ENCODE measurements around the gene CYP4V2. TPM values are rescaled to one million over a fixed set of nuclear protein-coding genes. Genes with fewer than 3 reads are reported as not detected.

Gene CYP4V2
- total RNA-seq, 1 donor from 2014 or later, result 9.0 TPM

DNA sequence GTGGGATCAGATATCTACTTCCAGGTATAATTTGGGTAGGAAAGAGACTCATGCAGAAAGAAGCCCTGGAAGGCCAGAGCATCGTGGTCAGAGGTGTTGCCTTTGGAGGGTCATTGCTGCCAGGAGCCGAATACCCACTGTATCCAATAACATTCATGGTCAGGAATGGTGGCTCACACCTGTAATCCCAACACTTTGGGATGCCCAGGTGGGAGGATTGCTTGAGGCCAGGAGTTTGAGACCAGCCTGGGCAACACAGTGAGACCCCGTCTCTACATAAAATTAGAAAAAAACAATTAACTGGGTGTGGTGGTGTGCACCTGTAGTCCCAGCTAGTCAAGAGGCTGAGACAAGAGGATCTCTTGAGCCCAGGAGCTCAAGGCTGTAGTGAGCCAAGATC lies 63.8 kb downstream of the CYP4V2 start:
- TF ChIP-seq CTCF (conservative IDR thresholded peaks at IDR 0.05), result no peak
- peaks cover under 1% of the 10 kb centered on the region for H3K4me1 Mint-ChIP-seq (ENCODE audit: unreplicated experiment)
- H3K27ac Mint-ChIP-seq, result no peak overlapping the region
- no peaks in the 10 kb centered on the region for H3K9me3 Mint-ChIP-seq
- DNase-seq (ENCODE audit: extremely low spot score, unreplicated experiment), result no peak
- no peak overlapping the region for H3K4me3 Mint-ChIP-seq
- peaks cover 11% of the 10 kb centered on the region for H3K27me3 Mint-ChIP-seq
- no peaks in the 10 kb centered on the region for H3K36me3 Mint-ChIP-seq

GRCh38 chr4:186258216-186258811 lies 66.9 kb downstream of the CYP4V2 start:
- H3K27ac Mint-ChIP-seq, result no peak overlapping the region
- H3K4me1 Mint-ChIP-seq (ENCODE audit: unreplicated experiment), result peaks cover 7% of the 10 kb centered on the region
- H3K9me3 Mint-ChIP-seq, result no peaks in the 10 kb centered on the region
- H3K27me3 Mint-ChIP-seq, result peaks cover 5% of the 10 kb centered on the region
- no peaks in the 10 kb centered on the region for H3K36me3 Mint-ChIP-seq
- no peak for DNase-seq (ENCODE audit: extremely low spot score, unreplicated experiment)
- TF ChIP-seq CTCF (conservative IDR thresholded peaks at IDR 0.05), result no peak
- H3K4me3 Mint-ChIP-seq, result no peak overlapping the region

DNA sequence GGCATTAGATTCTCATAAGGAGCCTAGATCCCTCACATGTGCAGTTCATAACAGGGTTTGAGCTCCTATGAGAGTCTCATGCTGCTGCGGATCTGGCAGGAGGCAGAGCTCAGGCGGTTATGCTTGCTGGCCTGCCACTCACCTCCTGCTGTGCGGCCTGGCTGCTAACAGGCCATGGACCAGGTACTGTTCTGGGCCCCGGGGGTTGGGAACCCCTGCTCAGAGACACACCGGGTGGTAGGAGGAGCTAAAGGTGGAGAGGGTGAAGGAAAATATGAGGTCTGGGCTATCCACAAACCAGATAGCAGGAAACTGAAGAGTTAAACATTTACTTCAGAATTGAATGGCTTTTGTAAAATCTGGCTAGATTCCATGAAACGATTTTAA lies 68.7 kb downstream of the CYP4V2 start:
- Mint-ChIP-seq H3K36me3 (no peaks in the 10 kb centered on the region), H3K4me3 (no peak overlapping the region), H3K27ac (peak overlapping the region; percentile 41), H3K27me3 (no peaks in the 10 kb centered on the region), H3K4me1 (ENCODE audit: unreplicated experiment) (peaks cover 7% of the 10 kb centered on the region), H3K9me3 (no peaks in the 10 kb centered on the region)
- no peak for TF ChIP-seq CTCF (conservative IDR thresholded peaks at IDR 0.05)
- no peak for DNase-seq (ENCODE audit: extremely low spot score, unreplicated experiment)

Other genes with a start within 250 kb of the CYP4V2 start
- 8.8 and 22.6 TPM in 2 replicates for gene TLR3, start 122.4 kb upstream of the CYP4V2 start, total RNA-seq (ENCODE audit: low replicate concordance)
- gene FAM149A, start 86.9 kb upstream of the CYP4V2 start, total RNA-seq (ENCODE audit: low replicate concordance), result 9.3 and 9.9 TPM in 2 replicates
- 0.24 and 0.67 TPM in 2 replicates for gene KLKB1, start 35.9 kb downstream of the CYP4V2 start, total RNA-seq (ENCODE audit: low replicate concordance)
- gene F11, start 74.6 kb downstream of the CYP4V2 start, total RNA-seq (ENCODE audit: low replicate concordance), result 0.72 and 1.0 TPM in 2 replicates

Measured in type B pancreatic cell (in vitro differentiated cells).